CD4-positive, alpha-beta T cell treated with Interleukin-4 for 1 hour (primary cell): ENCODE measurements around the gene NIPAL3.

ENCODE experiments used
- DNase-seq, 2 donors: peaks; one replicate each; pipeline ENCODE4 v3.0.0-alpha.2; 2020 to 2022

NIPAL3 gene

GRCh38 chr1:24415334-24415909, at the start of gene NIPAL3:
Gene NIPAL3, plus strand, starts transcription at chr1:24415802. Its CDS starts 3,746 bp downstream, at chr1:24419548.
- DNase-seq: peak; percentile 99

- DNase-seq: no peak
These were observed 48.9 kb upstream of the NIPAL3 start for GRCh38 chr1:24366707-24367106.

DNA sequence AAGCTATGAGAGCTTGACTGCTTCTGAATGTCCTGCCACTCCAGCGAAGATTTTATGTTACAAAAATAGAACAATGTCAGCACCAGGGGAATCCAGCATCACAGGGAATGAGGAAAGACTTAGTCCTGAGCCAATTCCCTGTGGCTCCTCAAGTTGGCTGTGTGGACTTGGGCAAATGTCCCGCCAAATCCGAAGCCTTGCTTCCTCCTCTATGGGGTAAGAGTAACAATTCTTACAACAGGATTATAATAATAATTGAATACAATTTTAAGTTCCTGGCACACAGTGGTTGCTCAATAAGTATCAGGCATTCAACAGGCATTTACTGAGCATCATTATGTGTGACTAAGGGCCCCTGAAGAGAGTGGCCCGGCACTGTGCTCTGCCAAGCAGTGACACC, 46.4 kb upstream of the NIPAL3 start:
- no peak for DNase-seq

- DNase-seq: no peak
These were observed 45.8 kb upstream of the NIPAL3 start for GRCh38 chr1:24369801-24370200.

- DNase-seq: peak in 1 of 2 donors; percentile 45
These were observed 42.6 kb upstream of the NIPAL3 start for GRCh38 chr1:24373044-24373443.

DNA sequence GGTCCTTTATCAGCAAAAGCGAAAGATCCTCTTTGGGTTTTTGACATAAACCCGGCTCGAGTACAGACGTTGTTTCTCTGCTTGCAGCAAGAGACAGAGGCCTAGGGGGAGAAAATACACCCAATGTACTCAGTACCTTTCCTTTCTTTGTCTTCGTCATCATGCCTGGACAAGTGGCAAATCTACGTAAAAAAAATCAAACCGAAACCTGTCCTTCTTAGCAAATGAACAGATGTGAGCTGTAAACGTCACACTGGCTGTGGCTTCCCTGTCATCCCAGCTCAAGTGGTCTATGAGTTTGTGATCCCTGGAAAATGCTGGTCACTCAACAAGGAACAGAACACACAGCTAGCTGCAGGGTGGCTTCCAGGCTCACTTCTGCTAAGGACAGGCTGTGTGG, 41.9 kb upstream of the NIPAL3 start:
- DNase-seq: no peak

DNA sequence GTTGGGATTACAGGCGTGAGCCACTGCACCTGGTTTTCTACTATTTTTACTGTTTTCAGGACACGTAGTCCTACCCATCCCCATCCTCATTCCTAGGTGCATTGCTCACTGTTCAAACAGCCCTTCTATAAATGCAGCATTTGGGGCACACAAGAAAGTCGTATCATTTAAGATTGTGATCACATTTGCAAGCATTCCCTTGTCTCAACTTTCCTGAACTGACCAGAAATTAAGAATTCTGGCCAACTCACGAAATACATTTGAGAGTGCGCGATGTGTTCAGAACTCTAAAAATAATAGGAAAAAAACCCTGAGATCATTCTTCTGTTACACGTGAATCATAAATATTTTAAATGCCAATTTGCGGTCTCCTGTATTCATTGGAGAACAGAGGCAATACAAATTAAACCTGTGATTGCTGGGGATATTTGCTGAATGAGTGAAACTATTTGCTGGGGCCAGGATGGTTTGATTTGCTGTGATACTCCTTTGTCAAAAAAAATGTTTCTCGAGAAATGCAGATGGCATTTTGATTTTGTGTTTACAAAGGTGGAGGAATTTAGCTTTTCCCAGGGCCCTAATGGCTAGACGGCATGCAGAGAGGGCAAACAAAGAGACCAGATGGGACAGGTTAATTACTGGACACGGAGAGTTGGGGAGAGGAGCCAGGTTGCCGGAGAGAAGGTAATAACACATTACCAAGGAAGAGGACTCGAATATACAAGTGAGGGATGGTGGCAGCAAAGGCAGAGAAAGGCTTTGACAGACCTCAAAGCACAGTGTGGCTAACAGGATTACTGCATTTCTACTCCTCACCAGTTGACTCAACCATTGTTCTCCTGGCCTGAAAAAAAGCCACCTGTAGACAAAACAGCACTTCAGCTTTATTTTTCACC, 40.5 kb upstream of the NIPAL3 start:
- DNase-seq: no peak

GRCh38 chr1:24379733-24380315, 35.8 kb upstream of the NIPAL3 start:
- no peak for DNase-seq

- no peak for DNase-seq
These were observed 35.1 kb upstream of the NIPAL3 start for GRCh38 chr1:24380508-24380907.

DNA sequence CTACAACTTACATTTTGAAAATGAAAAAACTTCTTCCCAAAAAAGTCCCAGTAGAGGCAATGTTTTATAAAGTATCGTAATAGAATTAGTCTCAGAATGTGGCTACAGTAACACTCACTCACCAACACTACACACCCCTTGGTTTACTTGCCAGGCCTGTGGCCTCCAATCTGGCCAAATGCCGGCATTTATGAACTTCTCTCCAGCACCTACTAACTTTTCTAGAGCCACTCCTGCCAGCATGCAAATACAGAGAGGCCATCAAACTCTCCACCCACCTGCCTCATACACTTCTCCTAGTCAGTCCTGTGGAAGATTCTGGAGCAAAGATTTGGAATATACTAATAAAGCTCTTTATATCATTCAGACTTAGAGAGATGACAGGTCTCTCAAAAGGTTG, 34.3 kb upstream of the NIPAL3 start:
- DNase-seq: no peak

DNA sequence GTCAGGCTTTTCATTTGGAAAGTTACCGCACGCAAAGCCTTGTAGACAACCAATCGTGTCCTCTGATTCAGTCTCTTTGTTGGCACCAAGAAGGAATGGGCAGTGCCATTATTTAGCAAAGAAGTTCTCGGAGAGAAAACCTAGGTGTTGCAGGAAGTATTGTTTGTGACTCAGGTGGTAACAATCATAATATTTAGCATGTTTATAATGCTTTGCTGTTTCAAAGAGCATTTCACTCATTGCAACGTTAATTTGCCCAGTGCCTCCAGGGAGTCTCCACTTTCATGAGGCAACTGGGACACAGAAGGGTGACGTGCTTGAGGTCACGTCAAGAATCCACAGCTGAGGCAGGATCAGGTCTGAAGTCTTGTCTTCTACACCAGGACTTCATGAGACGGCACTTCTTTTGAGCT, 33.4 kb upstream of the NIPAL3 start:
- DNase-seq: no peak

DNA sequence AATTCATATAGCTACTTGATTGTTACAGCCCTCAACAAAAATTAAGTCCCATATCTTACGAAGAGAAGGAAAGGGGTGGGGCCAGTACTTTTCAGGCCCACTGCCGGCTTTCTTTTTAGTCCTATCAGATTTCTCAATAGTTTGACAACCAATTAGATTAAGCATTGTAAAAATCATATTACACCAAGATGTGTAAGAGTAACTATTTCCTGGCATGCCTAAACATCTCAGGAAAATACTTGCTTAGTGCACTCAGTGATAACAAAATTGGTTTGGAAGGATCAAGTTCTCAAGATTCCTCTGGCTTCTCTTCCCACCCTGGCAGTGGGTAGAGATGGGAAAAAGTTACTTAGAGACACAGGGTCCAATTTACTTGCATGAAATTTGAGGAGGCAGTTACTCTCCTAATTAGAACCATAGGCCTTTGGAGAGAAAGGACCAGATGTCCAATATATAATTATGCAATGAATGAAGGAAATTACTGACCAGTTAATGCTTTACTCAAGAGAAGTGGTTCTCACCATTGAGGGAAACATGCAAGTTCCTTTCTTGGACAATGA, 32.1 kb upstream of the NIPAL3 start:
- no peak for DNase-seq

DNA sequence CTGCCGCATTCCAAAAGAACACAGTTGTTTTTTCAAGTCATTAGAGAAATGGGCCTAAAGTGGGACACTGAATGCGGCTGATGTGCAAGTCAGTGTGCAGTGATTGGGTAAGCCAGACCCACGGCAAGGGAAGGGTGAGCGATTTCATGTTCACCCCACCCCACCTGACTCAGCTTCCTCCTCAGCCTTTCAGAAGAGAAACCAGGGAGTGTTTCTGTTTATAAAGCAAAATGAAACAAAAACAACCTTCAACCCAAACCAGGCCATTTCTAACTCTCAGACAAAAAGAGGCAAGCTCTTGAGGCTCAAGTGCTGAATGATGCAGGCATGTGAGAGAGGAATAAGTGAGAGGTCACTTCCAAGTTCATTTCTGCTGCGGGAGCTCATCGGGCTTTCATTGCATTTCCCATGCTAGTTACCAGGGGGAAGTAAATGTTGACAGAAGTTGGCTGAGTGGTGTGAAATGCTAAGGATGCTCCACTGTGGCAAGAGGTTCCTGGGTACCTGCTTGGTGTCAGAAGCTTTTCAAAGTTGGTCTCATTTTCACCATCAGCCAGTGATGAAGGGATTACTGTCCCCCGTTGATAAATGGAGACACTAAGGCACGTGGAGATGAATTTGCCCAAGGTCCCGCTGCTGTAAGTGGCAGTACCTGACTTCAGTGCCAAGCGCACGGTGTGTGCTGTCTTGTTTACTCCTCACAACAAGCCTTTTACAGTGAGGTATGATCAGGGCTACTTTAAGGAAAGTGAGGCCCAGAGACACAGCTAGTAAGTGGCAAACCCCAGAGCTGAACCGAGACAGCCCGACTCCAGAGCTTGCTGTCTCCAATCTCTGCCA, 31.1 kb upstream of the NIPAL3 start:
- DNase-seq: peak; percentile 36 to 68

DNA sequence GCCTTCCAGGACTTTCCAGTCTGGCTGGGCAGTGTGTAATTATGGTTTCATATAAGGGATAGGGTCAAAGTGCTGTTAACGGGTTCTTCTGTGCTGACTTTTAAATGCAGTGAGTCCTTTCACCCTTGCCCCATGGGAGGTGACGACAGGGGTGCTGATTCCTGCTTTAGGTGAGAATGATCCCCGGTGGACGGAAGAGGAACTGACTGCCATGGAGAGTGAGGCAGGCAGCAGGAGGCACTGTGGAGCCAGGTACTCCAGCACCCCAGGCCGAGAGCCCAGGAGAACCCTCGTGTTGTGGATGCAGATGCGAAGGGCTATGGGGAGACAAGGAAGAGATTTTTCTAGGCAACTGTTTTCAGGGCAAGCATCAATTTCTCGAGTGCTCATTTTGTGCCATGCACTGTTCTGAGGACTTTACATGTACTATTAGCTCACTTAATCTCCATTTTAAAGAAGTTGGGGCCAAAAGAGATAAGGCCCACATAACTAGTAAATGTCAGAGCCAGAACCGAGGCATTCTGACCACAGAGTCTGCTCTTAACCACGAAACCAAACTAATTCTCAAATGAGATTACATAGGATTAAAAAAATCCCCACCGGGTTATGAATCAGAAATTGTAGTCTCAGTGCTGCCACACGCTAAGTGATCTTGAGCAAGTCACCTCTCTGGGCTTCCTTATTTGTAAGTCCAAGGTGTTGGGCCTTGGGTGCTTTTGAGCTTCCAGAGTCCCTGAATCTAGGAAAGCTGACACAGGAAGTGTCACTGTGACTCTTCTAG, 30.3 kb upstream of the NIPAL3 start:
- DNase-seq: peak in 1 of 2 donors; percentile 35

GRCh38 chr1:24386241-24386640, 29.4 kb upstream of the NIPAL3 start:
- no peak for DNase-seq

- DNase-seq: no peak
These were observed 28.7 kb upstream of the NIPAL3 start for GRCh38 chr1:24386931-24387330.

GRCh38 chr1:24387636-24388175, 27.9 kb upstream of the NIPAL3 start:
- DNase-seq: no peak

DNA sequence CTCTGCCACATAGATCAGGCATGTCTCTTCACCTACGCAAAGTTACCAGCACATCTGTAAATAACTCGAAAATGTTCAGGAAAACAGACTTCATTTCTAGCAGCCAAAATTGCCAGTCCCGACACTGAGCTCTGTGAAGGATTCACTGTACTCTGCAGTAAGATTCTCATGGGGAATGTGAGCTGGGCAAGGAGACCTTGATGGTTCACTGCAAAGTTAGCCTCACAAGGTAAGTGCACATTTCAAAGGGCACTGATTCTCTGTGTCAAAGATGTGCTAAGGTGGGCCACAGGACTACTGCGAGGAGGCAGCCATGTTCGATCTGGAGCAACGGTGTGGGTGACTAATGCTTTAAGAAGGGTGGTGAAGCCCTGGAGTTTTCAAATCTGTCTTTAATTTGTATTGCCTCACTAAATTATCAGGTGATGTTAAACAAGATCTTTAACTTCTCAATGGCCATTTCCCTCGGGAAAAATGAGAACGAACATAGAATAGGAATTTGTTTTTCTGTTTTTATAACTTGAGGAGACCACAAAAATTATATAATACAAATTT, 27.2 kb upstream of the NIPAL3 start:
- DNase-seq: no peak

DNA sequence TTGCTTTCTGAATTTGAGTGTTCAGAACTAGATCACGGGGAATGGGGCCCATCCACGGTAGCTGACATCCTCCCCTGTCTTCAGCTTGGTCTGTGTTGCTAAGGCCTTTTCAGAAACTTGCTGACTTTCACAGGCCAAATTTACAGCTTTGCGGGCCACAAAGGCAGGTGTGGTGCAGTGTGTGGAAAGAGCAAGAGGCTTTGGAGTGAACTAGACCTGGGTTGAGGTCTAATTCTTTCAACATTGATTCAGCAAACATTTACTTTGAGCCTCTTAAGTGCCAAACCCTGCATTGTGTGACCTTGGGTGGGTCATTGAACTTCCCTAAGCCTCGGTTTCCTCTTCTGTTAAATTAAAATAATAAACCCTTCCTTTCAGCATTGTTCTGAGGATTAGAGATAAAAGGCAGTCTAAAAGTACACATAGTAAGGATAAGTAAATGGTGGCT, 26.3 kb upstream of the NIPAL3 start:
- no peak for DNase-seq

DNA sequence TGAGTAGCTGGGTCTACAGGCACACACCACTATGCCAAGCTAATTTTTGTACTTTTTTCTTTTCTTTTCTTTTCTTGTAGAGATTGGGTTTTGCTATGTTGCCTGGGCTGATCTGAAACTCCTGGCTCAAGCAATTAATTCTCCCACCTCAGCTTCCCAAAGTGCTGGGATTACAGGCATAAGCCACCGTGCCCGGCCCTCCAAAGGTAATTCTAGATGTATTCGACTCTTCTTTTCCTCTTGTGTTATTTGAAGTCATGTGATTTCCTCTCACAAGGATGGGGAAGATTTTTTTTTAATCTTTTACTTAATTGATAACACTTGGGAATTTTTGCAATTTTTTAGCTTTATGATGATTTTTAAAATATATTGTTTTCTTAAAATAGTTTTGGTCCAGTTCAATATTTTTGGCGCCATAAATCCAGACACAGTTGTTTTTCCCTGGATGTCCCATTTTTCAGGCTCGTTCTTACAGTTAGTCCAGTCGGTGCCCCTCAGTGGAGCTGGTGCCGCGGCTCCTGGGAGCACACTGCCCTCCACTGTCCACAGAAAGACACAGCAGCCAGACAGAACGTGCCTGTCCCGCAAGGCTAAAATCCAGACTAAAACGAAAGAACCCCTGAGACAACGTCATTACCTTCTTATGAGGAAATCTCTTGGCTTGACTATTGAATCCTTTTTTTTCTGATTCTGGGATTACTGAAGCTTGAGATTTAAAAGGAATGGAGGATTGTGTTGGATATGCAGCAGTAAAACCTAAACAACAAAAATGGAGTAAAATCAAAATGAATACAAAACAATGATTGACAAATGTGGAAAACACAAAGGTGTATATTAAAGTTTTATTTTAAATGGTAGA, 24.4 kb upstream of the NIPAL3 start:
- DNase-seq: peak; percentile 81 to 82
